SKM-1 (cell line): ENCODE results near the gene MXD3.
"Not testable (repeated sequence)": the region's sequence is repeated elsewhere in the genome, so short reads cannot be mapped to it uniquely, and the experiment has no call there.

Experiments used
- DNase-seq: peaks from one replicate; lab custom pipeline; 2025; ENCODE audit not compliant: unreplicated experiment; lab: John Stamatoyannopoulos, UW

Gene MXD3

DNA sequence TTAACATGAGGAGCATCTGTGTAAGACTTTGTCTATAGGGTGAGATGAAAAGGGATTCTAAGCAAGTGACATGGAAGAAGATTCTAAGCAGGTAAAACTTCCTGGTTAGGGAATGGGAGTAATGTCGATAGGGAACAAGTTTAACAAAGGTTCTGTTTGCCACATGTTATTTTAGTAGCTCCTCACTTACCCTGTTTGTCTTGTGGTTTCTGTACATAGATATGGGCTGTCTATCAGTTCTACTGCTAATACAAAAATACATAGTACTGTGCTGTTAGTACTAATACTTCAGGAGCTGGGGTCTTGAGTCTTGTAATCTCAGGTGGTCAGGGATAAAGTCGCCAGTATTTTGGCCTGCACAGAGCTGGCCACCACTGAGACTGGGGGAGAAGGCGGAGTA is 41.0 kb downstream of the MXD3 start:
- DNase-seq: no peak

DNA sequence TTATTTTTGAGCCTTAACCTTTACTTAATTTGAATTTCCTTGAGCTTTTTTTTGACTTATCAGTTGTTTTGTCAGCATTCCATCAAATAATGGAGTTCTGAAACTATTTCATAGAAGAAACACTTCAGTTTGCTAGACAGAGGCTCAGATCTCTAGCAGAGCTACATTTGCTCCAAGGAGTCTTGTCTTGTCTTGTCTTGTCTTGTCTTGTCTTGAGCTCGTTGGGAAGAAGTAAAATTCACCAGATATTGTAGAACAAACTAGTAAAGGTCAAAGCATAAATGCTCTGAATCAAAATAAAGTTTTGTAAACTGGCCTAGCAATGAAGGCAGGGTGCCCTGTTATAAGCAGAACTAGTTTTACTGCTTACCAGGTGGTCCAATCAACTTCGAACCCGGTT is 41.7 kb downstream of the MXD3 start:
- DNase-seq: no peak

- no peak for DNase-seq
These were observed 42.3 kb downstream of the MXD3 start for GRCh38 chr5:177269232-177269895.

DNA sequence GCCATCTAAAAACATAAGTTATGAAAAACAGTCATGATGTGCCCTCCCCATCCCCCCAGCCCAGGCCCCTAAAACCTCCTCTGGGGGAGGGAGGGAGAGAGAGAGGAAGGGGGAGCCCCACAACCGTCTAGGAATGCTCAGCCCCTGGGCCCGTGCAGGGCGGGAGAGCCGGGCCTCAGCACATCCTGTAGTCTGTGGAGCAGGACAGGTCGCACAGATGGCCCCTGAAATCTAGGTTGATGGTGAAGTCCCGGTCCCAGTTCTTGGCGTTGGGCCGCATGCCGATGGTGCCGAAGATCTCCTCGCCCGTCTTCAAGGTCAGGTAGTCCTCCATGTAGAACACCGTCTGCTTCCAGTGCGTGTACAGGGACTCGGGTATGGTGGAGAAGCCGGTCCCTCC is 46.3 kb downstream of the MXD3 start:
- no peak for DNase-seq

- no peak for DNase-seq
These were observed 47.5 kb downstream of the MXD3 start for GRCh38 chr5:177264178-177264577.

GRCh38 chr5:177261510-177261909 is 50.2 kb downstream of the MXD3 start:
- DNase-seq: no peak

- DNase-seq: no peak
These were observed 50.7 kb downstream of the MXD3 start for GRCh38 chr5:177260961-177261360.

DNA sequence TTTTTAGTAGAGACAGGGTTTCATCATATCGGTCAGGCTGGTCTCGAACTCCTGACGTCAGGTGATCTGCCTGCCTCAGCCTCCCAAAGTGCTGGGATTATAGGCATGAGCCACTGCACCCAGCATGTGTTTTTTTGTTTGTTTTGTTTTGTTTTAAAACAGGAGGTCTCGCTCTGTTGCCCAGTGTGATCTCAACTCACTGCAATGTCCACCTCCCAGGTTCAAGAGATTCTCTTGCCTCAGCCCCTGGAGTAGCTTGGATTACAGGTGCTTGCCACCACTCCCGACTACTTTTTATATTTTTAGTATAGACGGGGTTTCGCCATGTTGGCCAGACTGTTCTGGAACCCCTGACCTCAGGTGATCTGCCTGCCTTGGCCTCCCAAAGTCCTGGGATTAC is 53.0 kb downstream of the MXD3 start:
- DNase-seq: not testable (repeated sequence)
